Stimulated activated CD8-positive, alpha-beta memory T cell treated with anti-CD3 and anti-CD28 coated beads, Interleukin-4, amount 100 ng/mL, for 1 hour (primary cell): ENCODE measurements around the gene CXCR1.
A peak's percentile ranks its signal among the peaks of the same experiment; 100 is the strongest.
"Not testable (repeated sequence)": the region's sequence is repeated elsewhere in the genome, so short reads cannot be mapped to it uniquely, and the experiment has no call there.

Experiments
- DNase-seq, 2 donors: peaks; one replicate each; pipeline ENCODE4 v3.0.0-alpha.2; 2020; ENCODE audit warnings: low read depth in 2 of 2, low spot score in 1 of 2

The CXCR1 gene

DNA sequence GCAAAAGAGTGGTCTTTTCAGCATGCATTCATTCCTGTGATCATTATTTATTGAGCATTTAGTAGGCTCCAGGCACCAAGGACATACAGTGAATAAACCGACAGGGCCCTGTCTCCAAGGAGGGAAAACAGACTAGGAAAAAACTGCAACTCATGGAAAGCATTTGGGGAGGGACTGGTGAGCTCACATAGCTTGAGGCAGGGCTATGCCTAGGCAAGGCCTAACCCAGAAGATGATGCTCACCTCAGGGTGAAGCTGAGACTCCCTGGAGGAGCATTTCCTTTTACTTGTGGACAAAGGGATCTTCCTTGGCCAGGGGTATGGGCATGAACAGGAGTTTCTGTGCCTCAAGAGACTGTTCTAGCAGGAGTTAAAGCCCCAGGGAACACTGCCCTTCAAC is 3.9 kb downstream of the CXCR1 start:
- DNase-seq, result no peak

DNA sequence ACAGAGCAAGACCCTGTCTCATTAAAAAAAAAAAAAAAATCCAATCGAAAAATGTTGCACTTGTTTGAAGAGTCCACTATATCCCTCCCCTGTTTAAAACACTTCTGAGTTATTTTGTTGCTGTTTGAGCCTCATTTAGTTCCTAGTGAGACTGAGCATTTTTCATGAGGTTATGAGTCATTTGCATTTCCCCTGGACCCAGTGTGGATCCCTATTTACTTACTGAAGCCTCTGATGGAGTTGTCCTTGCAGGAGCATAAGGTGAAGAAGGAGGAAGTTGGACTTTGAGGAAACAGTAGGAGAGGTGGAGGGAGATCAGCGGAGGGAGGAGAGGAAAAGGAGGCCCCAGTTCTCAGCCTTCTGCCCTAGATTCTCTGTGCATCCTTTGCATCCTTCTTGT is 5.1 kb downstream of the CXCR1 start:
- no peak for DNase-seq

DNA sequence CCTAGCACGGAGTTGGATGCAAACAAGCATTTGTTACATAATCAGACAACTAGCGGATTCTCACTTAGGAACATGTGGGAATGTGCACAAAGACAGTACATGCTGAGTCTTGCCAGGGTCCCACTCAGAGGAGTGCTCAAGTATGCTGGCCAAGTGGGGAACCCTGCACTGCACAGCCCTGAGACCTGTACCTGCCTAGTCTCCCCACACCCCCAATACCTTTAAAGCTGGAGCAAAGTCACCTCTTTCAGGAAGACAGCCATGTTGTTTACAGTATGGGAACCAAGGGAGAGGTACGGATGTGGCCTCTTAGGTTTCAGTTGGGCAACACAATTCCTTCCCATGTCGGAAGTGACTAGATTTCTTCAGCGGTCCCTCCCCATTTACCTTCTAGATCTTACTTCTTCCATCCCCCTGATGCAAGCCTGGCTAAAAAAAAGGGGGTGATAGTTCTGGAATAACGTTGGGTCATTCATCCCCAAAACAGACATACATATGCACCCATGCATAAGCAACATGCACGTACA is 10.7 kb downstream of the CXCR1 start:
- DNase-seq, result no peak

DNA sequence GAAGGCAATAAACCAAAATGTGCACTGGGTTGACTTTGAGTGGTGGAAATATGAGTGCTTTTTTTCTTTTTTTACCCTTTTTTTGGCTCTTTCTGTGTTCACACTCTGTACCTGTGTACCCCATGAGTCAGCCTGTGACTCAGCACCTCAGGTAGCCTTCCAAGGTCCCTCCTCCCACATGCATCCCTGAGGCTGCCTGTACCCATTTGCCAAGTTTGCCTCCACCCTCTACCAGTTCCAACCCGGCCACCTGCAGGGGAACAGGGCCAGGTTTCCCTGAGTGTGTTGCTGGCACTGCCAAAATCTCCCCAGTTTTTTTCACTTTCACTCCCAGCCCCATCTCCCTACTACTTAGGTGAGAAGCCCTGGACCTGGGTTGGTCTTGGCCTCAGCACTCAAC is 14.0 kb downstream of the CXCR1 start:
- no peak for DNase-seq

DNA sequence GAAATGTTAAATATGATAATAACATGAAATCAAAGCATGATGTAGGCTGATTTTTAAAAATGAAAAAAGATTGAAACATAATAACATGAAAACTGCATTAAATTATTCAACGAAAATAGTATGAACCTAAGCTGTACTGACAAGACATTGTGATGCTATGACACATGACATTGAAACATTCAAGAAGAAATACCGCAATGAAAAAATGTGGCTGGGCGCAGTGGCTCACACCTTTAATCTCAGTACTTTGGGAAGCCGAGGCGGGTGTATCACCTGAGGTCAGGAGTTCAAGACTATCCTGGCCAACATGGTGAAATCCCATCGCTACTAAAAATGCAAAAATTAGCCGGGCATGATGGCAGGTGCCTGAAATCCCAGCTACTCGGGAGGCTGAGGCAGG is 14.6 kb downstream of the CXCR1 start:
- no peak for DNase-seq

DNA sequence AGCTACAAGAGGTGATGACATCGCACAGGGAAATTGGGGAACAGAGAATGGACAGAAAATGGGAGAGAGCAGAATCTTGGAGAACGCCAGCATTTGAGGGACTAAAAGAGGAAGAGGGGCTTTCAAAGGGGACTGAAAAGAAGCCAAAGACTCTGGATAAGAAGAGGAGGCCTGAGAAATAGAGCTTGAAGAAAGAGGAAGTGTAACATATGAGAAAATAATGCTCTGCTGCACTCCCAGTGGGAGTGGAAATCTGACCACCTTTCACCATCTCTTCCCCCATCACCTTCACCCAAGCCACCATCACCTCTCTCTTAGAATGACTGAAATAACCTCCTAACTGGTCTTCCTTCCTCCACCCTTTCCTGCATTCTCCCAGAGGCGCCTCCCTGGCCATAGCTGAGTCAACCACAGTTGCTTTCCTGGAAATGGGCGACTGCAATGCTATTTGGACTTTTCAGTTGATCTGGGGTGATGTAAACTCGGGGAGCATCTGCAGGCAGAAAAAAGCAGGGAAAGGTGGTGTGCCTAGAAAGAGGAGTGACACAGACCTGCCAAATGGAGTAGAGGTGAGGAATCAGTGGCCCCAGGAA is 16.8 kb downstream of the CXCR1 start:
- DNase-seq, result no peak

DNA sequence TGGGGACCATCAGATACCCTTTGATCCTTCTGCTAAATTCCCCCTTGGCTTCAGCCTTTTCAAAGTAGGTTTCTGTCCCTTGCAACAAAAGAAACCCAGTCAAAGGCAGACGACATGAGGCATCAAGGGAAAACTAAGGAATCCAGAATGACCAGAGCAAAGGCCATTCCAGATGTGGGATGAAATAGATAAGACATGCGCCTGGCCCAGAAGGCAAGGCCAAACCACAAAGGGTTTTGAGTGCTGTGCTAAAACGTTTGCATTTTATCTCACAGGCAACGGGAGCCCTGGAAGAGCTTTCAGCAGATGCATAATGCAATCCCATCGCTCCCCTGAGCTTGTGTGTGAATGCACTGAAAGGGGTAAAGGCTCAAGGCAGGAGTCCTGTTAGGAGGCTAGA is 17.7 kb downstream of the CXCR1 start:
- DNase-seq, result no peak

DNA sequence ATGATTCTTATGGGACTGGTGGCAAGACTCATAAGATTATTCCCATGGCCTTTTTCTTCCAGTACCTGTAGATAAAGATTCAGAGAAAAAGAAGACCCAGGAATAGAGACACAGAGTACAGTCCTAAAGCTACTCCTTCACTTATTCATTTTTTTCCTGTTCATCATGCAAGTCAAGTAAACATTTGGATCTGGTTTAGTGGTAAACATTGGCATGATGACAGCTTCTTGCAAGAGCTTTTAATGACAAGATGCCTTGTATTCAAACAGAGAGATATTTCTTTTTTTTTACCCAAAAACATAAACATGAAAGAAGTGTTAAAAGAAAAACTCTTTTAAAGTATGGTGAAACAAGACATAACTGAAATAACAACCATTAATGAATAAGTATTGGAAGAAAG is 20.7 kb downstream of the CXCR1 start:
- DNase-seq, result no peak

DNA sequence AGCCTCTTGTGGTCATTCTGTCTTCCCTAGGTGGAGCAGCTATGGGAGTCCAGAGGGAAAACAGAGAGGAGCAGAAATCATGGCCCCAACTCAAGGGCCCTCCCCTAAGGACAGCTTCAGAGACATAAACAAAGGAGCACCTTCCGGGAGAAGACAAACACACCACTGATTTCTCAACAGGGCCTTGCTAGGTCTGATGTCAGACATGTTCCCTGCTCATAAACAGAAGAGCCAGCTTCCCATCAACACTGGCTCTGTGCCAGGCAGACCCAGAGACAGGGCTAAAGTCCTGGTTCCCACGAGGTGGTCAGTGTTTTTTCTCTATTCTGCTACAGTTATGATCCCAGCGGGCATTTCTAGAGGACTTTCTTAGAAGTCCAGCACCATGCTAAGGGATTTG is 21.6 kb downstream of the CXCR1 start:
- DNase-seq, result no peak

DNA sequence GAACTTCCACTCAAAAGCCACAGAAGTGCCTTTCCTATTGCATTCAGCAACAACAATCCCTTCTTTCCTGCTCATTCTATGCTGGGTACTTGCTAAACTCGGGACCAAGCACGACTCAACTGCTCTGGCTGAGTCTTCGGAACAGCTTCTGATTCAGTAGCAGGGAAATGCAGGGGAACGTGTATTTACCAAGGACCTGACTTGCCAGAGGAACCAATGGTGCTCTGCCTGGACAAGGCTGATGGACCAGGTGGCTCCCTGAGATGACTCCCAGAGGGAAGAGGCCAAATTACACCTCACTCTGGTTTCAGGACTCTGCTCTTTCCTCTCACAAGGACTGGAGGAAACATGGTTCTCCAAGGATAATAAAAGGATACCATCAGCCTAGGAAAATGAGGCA is 28.7 kb downstream of the CXCR1 start:
- DNase-seq, result no peak

DNA sequence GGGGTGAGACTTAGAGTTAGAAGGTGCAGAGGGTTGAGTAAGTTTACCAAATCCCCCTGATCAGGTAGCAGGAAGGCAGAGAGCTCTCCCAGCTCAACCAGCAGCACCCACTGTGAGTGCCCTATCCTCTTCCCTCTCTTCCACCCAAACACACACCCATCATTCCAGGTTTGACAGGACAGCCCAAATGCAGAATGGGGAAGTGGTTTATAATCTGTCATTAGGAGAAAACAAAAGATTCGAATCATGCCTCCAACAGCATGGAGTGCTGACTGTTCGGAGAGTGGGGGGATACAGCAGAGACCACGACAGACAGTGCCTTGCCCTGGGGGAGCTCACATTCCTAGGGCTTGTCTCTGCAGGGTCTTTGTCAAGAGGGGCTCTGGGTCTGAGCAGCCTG is 29.2 kb downstream of the CXCR1 start:
- DNase-seq, result no peak

DNA sequence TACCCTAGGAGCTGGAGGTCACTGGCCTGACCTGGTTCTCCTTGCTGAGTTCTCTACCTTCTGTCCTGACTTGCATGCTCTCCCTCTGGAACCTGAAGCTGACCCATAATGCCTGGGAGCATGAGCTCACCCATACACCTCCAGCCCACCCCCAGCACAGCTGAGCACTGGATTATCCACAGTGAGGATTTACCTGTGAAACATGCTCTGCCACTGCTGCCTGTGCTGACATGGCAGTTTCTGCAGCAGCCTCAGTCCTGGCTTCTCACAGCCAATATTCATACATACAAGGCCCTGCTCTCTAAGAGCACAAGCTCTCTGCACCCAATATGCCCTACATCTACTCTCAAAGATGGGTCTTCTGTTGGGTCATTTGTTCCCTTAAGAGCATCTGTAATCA is 35.9 kb downstream of the CXCR1 start:
- DNase-seq, result no peak

DNA sequence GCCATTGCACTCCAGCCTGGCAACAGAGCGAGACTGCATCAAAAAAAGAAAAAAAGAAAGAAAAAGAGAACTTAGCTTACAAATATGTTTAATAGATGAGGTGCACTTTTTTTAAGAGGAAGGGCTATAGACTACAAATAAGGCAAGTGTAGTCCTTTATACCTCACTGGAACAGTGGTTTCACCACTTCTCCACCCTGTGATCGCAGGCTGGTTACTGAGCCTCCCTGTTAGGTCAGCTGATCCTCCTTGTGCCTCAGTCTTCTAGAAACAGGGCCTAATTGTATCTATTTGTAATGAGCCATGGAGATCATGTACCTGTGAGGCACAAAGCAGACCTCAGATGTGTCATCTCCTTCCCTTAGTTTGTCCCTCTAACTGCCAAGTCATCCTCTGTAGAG is 36.4 kb downstream of the CXCR1 start:
- DNase-seq, result peak in 1 of 2 donors; percentile 17

DNA sequence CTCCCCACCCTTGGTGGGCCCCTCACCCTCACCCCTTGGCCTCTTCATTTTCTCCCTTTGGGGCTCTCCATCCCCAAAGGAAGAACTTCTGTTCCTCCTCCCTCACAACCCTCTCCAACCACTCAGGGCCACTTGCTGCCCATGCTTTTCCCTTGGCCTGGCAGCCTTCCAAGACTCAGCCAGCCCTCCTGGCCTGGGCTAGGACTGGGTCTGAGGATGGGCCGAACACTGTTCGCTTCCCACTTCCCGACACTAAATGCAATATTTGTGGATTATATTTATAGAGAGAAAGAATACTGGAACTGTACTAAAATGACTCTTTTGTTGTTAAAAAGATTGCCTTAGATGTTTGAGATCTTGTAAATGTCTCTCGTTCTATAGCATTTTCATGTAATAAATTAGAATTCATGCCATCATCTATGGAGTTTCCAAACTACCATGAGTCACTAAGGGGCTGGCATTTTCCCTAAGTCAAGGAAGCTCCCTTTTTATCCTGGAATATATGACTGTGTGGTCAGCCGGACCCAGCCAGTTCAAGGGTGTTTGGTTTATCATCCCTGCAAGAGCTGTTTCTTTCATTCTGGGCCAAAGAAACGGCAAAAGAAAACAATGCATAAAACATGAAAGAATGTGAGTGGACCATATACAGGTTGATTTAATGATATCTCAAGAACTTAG is 37.2 kb downstream of the CXCR1 start:
- DNase-seq, result no peak

DNA sequence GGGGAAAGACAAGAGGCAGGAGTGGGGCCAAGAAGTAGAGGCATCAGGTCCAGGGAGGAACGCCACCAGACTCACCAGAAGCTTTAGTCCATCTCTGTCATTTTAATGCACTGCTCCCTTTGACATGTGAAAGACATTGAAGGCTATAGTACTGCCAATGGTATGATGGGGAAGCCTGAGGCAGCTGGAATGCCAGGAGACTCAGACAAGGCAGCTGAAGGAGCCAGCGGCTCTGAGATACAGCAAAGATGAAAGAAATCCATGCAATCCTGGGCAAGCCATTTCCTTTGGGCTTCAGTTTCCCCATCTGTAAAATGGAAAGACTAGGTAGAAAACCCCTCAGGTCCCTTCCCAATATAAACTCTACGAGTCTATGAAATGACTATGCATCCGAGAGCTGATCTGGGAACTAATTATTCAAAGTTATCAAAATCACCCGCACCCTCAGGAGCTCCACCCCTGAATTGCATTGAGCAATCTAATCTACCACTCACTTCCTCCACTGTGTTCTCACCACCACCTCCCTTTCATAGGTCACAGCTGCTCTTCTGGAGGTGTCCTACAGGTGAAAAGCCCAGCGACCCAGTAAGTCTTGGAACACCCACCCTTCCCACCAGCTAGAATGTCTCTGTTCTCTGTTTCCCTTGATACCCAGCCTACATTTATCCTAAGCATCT is 37.8 kb downstream of the CXCR1 start:
- no peak for DNase-seq

DNA sequence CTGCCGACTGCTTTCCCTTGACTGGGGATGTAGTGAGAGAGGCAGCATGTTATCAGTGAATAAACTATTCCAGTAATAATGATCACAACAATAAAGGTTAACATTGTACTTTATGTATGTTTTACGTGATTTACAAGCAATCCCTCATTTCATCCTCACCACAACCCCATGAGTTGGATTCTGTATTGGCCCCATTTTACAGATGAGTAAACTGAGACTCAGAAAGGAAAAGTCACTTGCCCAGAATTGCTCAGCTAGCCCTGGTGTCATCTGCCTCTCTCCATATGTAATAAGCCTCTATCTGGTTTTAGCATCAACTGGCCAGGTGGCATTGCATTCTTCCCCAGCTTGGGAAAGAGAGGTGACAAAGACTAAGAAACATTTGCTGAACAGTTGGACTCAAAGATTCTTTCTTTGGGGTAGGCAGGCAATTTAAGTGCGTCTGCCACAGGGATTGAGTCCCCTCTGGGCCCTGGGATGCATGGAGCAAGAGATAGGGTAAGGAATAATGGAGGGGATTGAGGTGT is 38.8 kb downstream of the CXCR1 start:
- no peak for DNase-seq

DNA sequence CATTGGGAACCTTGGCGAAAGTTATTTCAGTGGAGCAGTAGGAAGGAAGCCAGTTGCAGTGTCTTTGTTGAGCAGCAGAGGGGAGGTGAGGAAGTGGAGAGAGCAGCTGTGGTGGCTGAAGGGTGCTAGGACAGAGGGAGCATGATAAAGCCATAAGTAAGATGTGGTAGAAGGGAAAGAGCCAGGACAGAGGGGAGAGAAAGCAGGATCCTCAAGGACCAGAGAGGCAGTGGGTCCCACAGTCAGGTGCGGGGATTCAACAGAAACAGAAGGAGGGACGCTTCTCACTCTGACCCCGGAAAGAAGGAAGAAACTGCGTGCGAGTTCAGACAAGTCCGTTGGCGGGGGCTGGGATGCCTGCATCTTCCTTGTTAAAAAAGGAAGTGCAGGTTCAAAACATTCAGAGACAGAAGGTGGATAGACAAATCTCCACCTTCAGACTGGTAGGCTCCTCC is 41.1 kb downstream of the CXCR1 start, which contains the start of gene CXCR2:
Gene CXCR2, plus strand, starts transcription at position 403 of the 455 bp plus-strand sequence. CDS start 8,774 bp downstream, outside the sequence.
- DNase-seq, result no peak

DNA sequence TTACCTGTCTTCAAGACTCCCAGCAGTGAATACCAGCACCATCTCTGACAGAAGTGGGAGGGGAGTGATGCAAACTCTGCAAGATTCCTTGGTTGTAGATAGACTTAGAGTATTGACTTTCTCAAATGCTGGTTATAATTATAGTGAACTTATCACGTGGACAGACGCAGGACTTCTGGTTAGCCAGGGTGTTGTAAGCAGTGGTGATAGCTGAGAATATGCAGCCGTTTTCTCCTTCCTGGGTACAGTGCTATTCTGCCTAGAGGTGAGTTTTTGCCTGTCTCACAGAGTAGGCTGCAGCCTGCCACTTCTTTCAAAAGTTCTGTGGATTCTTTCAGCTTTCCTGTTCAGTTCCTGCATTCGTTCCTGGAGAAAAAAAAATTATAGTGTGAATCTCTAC is 41.7 kb downstream of the CXCR1 start:
- DNase-seq, result no peak

DNA sequence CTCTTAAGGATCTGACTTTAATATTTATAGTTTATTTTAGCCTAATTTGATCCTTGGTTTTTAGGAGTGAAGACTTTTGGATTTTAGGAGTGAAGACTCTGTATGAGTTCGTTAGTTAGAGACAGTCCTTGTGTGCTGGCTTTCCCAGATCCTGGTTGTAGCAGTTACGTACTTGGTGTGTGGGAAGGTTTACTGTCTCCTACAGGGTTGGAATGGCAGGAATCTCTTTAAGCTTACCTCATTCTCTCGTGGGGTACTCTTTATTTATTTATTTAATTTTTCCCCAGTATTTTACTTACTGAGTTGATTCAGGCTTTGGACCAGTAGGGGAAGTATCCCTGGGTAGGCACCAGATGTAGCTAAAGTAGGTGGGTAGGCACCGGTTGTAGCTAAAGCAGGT is 42.8 kb downstream of the CXCR1 start:
- no peak for DNase-seq

DNA sequence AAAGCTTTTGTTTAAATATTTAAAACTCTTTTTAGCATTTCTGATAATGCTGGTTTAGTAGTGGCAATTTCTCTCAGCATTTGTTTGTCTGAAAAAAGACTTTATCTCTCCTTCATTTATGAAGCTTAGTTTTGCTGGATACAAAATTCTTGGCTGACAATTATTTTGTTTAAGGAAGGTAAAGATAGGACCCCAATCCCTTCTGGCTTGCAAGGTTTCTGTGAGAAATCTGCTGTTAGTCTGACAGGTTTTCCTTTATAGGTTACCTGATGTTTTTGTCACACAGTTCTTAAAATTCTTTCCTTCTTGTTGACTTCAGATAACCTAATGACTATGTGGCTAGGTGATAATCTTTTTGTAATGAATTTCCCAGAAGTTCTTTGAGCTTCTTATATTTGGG is 44.5 kb downstream of the CXCR1 start:
- DNase-seq, result not testable (repeated sequence)

DNA sequence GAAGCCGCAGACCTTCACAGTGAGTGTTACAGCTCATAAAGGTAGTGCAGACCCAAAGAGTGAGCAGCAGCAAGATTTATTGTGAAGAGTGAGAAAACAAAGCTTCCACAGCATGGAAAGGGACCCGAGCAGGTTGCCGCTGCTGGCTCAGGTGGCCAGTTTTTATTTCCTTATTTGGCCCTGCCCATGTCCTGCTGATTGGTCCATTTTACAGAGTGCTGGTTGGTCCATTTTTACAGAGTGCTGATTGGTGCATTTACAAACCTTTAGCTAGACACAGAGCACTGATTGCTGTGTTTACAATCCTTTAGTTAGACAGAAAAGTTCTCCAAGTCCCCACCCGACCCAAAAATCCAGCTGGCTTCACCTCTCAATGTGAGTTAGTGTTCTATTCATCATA is 45.0 kb downstream of the CXCR1 start:
- not testable (repeated sequence) for DNase-seq
